Activated T-cell treated with anti-CD3 and anti-CD28 coated beads, Interleukin-2, amount 50 U/mL, for 1 hour (primary cell): ENCODE data around the gene PRKAG2.

Source experiments
- DNase-seq: peaks from one replicate; pipeline ENCODE4 v3.0.0-alpha.2; 2020

PRKAG2 gene

DNA sequence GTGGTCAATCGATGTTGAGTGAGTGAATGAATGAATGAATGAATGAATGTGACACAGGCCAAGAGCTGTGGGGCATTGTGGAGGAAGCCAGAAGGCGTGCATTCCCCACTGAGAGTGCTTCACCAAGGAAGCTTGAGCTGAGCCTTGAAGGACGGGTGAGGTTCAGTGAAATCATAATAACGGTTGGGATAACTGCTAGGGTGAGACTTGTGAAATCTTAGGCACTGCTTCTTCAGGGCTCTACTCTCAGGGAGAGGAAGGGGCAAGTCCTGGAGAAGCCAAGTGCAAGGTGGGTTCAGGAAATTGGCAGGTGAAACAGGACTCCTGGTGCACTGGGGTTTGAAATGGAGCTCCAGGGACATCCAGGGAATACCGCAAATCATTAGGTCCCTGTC, 23.7 kb upstream of the PRKAG2 start:
- DNase-seq = no peak

- DNase-seq = no peak
These were observed 22.8 kb upstream of the PRKAG2 start for GRCh38 chr7:151899513-151900360.

GRCh38 chr7:151897951-151898686, 21.2 kb upstream of the PRKAG2 start:
- no peak for DNase-seq

DNA sequence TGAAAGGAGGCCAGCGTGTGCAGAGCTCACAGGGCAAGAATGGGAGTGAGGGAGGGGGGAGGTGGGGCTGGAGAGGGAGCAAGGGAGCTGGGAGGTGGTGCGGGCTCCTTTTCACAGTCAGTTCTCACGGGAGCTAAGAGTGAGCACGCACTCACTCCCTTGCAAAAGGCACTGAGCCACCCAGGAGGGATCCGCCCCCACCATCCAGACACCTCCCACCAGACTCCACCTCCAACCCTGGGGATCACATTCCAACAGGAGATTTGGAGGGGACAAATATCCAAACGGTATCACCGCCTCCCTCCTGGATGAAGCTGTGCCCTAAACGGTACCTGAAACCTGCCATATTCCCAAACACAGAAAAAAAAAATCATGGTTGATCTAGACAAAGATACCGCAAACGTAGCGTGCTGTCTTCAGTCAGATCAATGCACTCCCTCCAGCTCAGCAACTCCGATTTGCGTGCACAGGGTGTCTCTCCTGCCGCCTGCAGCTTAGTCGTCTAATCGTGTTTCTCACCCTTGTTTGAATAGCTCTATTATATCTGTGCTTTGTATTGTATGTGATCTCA, 20.3 kb upstream of the PRKAG2 start:
- DNase-seq = no peak

DNA sequence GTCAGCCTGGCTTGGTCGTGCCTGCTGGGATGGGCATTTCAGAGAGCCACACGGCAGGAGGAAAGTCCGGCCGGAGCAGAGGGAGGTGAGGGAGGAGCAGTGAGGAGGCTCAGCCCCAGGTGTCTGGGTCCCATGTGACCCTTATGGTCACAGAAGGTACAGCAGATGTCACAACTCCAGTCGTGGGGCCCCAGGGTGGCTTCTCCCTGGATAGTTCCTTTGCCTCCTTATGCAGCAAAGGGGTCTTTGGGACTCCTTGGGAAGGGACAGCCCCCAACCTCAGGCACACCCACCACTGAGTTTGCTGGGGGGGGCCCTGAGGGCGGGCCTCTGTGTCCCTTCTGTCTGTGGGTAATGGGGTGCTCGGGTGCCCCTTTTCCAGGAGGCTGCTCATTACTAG, 19.6 kb upstream of the PRKAG2 start:
- DNase-seq = no peak

DNA sequence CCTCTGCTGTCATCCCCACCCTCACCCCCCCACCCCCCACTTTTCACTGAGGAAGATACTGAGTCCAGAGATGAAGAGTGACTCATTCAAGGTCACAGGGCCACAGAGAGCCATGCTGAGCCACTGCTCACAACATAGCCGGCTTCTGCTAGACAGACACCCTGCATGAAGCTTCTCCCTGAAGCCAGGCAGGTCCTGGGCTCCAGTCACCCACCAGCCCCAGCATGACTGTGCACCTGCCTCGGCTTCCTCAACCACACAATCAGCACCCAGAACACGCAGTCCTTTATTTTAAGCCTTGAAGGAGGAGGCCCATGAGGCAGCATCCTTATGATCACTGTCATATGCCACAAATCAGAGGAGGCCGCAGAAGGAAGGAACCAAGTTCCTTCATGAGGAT, 19.2 kb upstream of the PRKAG2 start:
- DNase-seq = no peak

- DNase-seq = no peak
These were observed 18.7 kb upstream of the PRKAG2 start for GRCh38 chr7:151895631-151896031.

DNA sequence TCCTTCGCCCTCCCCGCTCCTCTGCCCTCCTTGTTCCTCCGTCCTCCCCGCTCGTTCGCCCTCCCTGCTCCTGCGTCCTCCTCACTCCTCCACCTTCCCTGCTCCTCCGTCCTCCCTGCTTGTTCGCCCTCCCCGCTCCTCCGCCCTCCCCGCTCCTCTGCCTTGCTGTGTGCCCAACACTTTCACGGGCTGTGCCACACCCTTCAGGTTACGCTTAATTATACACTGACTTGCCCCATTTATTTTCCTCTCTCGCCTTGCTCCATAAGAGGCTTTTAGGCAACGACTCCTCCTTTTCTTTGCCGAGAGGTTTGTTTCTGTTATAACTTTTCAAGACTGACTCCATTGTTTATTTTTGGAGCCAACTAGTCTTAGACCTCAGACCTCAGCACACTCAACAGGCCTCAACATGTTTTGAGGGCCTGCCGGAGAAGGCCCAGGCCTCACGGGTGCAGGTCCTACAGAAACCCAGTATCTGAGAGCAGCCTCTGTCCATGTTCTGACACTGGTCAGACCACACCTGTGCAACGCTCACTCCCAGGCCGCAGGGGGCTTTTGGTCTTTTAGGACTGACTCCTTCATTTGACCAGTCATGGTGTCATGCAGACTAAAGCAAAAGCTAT, 18.2 kb upstream of the PRKAG2 start:
- no peak for DNase-seq

- DNase-seq = no peak
These were observed 17.4 kb upstream of the PRKAG2 start for GRCh38 chr7:151894111-151895007.

DNA sequence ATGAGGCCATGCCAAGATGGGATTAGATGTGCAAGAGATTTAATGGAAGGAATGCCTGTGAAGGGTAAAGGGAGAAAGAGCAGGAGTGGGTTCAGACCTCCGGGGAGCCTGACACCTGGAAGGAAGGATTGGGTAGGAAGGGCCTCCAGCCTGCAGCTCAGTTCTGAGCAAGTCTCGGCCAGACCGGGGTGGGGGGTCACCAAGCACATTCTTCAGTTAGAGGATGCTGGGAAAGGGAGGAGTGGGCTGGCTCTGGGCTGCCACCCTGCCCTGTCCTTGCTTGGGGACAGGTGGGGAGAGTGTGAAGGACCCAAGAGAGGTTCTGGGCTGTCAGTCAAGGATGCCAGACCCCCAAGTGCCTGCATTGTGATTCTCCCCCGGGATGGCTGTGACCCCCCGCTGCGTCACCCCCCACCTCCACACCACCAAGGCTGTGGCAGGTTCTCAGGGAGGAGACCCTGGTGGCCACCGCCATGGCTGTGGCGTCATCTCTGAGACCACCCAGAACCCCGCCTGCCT, 16.5 kb upstream of the PRKAG2 start:
- DNase-seq = no peak

GRCh38 chr7:151891753-151892152, 14.8 kb upstream of the PRKAG2 start:
- no peak for DNase-seq

DNA sequence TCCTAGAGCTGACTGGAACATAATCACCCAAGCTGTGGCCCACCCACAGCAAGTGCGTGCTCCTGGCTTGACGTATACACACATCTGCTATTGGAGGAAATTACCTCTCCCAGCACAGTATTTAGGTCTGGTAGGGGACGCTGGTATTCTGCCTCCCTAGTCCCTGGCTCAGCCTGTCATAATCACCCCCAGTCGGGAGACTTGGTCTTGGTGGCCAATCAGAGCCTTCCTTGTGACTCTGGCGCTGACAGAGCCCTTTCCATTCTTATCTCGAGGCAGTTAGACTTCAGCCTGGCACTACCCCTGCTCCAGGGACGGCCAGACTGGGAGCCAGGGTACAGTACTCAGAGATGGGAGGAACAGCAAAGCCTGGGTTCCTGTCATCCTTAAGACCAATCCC, 14.3 kb upstream of the PRKAG2 start:
- no peak for DNase-seq

GRCh38 chr7:151890355-151891004, 13.6 kb upstream of the PRKAG2 start:
- DNase-seq = no peak

- no peak for DNase-seq
These were observed 12.8 kb upstream of the PRKAG2 start for GRCh38 chr7:151889406-151890354.

- DNase-seq = no peak
These were observed 11.5 kb upstream of the PRKAG2 start for GRCh38 chr7:151888079-151889067.

DNA sequence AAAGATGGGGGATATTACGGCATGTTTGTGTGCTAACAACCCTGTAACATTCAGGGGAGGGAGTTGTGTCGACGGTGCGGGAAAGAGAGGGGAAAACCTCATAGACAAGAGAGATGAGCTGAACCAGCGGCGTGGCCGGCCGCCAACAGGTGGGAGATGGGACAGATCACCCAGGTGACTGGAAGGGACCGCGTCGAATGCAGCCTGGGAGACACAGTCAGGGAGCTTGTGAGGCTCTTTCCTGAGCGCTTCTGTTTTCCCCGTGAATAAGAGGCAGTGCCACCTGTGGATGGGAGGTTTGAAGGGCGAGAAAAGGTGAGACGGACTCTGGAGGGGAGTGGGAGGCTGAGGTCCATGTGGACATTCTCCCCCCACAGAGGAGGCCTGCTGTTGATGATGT, 9.9 kb upstream of the PRKAG2 start:
- DNase-seq = no peak

GRCh38 chr7:151885202-151885580, 8.3 kb upstream of the PRKAG2 start:
- no peak for DNase-seq

DNA sequence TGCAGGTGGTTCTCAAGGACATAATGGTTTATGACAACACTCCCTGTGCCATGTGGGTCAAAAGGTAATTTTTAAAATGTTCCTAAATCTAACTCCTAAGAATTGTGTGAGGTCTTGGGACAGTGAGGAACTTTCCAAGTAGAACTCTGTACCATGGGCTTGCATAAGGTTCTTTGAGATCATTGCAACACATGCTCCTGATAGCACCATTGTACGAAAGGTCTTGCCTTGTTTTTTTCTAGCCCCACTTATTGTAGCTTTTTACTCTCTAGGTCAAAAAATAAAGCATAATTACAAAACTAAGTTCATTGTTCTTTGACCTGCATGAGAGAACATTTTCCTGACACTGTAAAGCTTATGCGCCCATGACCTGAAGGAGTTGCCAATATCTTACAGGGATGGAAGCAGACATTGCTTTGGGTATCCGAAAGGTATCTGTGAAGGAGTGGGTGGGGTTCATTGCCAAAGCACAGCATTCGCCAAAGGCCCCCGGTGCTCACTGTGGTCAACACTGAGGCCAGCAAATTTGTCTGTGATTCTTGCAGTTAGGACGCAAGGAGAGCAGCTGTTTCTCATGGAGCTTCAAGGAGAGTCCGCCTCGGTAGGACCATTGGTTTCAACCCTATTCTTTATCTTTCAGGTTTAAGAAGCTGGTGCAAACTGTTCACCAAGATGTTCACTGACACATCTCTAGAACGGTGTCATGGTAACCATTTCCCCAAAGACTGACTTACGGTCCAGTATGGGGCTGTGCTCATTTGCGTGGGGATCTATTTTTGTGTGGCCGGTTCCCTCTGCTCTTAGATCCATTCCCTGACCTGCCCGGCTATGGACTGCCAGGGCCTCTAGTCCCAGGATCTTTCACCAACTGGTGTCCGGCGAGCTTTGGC, 7.6 kb upstream of the PRKAG2 start:
- DNase-seq = no peak
